Umbilical cord (tissue), 2 donors: ENCODE measurements around the gene MAP3K20. TPM values are rescaled to one million over a fixed set of nuclear protein-coding genes. Genes with fewer than 3 reads are reported as not detected.
"Not testable (repeated sequence)": the region's sequence is repeated elsewhere in the genome, so short reads cannot be mapped to it uniquely, and the experiment has no call there.

Experiments used
- DNase-seq: peaks from one replicate; pipeline ENCODE4 v3.0.0-alpha.2; 2015; ENCODE audit warnings: low spot score
- total RNA-seq: library from RNA; depleted of rRNA; stranded (reverse); fragments of >200 nt; gene quantifications from one replicate; pipeline ENCODE4 v1.2.3, GENCODE V29; 2014; ENCODE audit warnings: low replicate concordance; ENCODE audit not compliant: insufficient read depth

MAP3K20 gene
- total RNA-seq, 1 donor from 2014 or later: 72.0 TPM

DNA sequence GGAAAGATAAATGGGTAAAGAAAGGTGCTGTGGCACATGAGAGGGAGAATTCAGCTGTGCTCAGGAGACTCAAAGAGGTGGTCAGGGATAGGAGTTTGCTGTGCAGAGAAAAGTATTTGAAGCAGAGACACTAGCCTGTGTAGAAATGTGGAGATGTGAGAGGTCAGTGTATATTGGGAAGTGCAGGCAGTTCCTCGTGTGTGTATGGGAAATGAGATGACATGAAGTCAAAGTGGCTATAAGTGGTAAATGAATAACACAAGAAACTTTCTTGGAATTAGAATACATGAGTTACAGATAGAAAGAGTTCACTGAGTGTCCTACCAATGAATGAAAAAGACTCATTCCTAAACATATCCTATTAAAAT, 11.6 kb downstream of the MAP3K20 start:
- DNase-seq: no peak

DNA sequence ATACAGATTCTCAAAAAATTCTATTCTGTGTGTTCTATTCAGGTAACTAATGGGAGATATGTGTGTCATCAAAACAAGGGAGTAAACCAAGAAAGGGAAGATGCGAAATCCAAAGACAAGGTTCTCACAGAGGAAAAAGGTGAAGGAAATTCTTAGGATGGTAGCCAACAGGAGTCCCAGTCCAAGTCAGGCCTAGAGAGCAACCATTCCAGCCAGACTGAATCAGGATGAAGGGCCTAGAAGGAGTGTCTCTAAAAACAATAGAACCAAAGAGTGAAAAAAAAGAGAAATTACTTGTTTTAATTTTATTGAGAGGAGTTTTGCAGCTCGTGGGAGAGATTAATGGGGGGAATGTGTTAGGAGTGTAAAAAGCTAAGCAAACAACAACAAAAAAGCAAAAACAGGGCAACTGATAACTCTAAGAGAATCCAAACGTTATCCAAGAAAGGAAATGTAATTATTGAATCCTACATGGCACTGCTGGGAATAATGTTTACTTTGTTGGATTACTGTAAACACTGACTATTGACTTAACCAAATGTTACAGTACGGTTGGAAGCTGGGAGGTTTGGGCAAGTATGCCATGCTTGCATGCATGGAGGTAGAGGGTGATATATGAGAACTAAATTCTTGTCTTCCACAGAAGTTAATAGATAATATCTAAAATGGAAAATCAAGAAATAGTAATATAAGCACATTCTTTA, 12.3 kb downstream of the MAP3K20 start:
- DNase-seq: no peak

DNA sequence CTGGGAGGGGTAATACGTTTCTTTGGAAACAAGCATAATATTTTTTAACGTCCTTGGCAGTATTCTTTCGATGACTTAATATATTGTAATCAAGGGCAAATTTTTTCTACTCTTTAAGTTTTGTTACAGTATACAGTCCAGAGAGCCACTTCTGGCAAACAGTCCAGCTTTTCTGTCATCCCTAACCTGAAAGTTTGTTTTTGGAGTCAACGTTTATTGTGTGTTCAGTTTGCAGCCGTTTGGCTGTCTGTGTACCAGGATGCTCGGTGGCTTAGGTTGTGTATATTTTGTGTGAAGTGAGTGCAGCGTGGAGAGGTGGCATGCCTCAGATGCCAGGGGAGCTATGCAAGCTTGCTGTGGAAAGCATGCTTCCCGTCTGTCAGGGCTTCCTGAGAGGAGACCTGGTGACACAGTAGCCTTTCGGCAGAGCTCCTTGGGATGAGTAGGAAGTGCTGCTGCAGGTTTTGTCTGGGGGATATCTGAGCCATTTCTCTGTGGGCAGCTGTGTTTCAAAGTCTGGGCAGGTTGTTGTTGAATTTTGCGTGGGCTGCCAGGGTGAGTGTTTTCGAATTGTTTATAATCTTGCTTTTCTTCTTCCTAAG, 14.7 kb downstream of the MAP3K20 start:
- no peak for DNase-seq

DNA sequence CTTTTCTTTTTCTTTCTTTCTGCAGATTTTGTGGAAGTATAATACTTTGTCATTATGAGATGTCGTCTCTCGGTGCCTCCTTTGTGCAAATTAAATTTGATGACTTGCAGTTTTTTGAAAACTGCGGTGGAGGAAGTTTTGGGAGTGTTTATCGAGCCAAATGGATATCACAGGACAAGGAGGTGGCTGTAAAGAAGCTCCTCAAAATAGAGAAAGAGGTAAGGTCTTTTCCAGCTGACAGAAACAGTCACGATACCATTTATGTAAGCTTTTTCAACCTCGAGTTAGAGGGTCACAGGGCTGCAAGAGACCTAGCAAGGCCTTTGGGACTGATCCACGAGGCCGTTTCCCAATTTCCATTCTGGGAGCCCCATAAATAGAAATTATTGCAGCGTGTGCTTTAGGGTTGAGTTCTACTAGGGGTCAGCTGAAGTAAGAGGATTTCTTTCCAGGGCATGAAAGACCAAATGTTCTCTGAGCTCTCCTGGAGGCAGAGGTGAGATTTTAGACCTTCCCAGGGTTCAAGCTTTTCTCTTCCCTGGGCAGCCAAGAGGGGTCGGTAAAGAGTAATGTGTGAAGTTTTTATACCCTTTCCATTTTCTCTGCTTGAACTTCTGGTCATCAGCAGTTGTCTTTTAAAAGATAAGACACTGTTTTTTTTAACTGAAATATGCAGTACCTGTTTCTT, 15.5 kb downstream of the MAP3K20 start:
- DNase-seq: no peak

DNA sequence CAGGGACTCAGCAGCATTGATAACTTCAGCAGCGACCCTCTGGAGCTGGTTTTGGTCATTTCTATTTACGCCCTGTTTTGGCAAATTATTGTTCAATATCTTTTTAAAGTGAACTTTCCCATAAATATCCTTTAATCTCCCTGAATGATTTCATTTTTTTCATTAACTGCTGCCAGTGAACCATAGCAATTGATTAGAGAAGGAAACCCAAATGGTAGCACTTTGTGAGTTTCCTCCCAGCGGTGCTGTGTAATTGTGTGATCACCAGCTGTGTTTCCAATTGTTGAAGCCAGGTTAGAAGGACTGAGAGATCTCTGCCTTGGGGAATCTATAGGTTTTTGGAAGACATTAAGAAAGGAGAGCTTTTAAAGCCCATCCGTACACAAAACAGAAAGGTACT, 16.3 kb downstream of the MAP3K20 start:
- no peak for DNase-seq

DNA sequence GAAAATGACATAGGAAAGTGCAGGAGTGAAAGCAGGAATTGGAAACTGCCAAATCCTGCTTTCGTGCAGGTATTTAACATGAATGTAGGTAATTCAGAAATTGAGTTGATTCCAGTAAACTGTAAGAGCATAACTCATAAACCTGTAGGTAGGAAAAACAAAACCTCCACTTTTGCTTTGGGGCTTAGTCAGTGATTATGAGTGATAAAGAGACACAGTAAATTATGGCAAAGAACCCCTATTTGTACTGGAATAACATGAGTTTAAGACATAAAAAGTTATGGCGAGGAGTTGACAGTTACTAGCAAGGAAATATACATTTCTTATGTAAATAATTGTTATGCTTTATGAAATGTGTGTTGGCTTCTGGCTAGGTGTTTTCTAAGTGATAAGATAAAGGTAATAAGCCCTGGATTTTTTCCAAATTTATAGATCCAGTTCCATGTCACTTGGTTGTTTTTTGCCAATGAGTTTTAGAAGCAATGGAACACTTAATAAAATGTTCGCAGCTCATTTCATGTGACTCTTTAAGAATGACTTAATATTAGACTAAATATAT, 17.3 kb downstream of the MAP3K20 start:
- no peak for DNase-seq

DNA sequence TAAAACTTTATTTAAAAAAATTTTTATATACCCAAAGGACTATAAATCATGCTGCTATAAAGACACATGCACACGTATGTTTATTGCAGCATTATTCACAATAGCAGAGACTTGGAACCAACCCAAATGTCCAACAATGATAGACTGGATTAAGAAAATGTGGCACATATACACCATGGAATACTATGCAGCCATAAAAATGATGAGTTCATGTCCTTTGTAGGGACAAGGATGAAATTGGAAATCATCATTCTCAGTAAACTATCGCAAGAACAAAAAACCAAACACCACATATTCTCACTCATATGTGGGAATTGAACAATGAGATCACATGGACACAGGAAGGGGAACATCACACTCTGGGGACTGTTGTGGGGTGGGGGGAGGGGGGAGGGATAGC, 18.0 kb downstream of the MAP3K20 start:
- not testable (repeated sequence) for DNase-seq

DNA sequence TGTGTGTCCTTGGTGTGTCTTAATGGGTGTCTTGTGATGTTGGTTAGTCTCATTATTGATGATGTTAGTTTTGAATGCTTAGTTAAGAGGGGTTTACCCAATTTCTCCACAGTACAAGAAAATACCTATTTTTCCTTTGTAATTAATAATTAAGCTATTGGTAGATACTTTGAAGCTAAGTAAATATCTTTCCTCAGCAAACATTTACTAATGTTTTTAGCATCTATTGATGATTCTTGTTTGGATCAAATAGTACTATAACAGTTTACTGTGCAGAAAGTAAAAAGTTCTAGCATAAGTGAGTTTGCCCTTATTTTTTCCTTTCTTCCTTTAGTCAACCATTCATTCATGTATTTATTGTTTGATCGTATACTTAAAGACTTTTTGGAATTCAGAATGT, 19.1 kb downstream of the MAP3K20 start:
- no peak for DNase-seq

DNA sequence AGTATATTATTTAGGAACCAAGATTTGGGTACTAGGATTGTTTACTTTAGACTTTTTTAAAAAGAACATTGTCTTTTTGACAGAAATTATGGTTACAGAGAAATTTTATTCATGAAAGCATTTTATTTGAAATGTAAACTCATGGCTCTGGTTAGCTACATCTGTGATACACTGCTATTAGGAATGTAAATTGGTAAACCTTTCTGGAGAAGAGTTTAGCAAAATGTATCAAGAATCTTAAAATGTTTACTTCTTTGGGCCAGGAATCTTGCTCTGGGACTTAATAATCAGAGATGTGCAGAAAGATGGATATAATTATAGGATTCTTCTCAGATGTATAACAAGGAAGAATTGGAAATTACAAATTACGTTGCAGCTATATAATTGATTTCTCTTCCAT, 19.7 kb downstream of the MAP3K20 start:
- DNase-seq: no peak

DNA sequence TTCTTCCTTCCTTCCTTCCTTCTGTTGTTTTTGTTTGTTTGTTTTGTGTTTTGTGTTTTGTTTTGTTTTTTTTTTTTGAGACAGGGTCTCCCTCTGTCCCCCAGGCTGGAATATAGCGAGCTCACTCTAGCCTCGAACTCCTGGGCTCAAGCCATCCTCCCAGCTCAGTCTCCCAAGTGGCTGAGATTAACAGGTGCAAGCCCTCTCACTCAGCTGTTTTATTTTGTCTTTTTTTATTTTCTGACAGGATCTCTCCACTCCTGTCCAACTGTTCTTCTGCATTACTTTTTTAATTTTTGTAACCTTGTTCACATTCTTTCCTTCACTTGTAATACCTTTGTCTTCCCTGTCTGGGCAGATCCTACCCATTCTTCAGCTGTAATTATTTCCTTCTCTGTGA, 23.6 kb downstream of the MAP3K20 start:
- no peak for DNase-seq

DNA sequence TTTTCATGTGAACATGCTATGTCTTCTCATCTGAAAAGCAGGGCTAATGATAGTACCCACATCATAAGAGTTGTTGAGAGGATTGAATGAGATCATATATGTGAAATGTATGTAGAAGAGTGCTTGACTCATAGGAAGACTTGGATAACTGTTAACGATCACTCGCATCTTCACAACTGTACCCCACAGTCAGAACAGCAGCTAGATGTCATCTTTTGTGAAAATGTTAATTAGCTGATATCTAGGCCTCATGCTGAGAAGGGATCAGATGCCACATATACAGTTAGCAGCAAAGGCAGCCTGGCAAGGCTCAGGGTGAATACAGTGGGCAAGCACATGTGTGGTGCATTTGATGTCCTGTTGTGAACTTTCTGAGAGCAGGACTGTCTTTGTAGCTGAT, 24.2 kb downstream of the MAP3K20 start:
- no peak for DNase-seq

DNA sequence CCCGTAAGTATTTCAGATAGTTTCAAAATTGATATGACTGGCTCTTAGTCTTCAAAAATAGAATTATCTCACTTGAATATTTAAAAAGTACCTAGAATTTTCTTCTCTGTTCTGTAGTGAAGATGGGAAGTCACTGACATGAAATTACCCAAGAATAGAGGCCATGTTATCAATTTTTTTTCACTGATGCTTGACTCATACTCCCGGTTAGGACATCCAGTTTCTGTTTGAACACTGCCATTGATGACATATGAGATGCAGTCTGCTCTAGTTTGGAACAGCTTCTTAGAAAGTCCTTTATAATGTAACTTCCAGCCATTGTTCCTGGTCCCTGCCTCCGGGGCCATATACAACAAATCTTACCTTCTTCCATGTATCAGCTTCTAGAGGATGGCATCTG, 26.0 kb downstream of the MAP3K20 start:
- no peak for DNase-seq

DNA sequence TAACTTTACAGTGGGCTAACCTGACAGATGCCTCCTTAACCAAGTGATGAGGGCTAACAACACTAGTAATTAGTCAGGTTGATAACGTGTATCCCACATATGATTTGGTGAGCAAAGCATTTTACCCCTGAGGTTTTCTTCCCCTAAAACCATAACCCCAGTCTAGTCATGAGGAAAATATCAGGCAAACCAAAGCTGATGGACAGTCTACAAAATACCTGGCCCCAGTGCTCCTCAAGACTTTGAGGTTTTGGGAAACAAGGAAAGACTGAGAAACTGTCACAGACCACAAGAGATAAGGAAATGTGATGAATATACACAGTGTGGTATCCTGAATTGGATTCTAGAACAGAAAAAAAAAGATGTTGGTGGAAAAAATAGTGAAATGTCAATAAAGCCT, 28.5 kb downstream of the MAP3K20 start:
- no peak for DNase-seq

DNA sequence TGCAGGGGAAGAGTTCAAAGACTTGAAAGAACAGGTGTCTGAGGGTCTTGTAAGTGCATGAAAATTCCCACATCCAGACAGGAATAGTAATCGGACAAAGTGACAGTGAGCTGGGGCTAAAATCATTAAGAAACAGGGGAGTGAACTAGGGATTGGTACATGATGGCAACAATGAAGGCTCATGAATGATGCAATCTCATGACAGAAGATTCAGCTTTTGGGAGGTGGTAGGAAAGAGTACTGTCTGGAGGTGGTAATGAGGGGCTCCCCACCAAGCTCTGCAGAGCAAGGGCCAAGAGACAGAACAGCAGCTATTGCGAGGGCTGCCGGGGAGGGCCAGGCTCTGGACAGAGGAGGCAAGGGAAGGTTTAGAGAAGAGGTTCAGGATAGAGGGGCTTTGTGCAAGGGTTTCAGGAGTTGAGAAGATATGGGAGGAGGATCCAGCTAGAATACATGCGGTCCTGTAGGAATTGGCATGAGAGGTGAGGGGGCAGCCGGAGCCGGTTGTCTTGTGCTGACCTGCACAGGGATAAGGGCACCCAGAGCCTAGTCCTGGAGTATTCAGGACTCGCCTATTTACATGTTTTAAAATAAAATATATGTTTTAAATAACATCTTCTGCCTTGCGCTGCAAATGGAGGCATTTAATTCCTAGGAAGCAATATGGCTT, 31.4 kb downstream of the MAP3K20 start:
- DNase-seq: no peak

DNA sequence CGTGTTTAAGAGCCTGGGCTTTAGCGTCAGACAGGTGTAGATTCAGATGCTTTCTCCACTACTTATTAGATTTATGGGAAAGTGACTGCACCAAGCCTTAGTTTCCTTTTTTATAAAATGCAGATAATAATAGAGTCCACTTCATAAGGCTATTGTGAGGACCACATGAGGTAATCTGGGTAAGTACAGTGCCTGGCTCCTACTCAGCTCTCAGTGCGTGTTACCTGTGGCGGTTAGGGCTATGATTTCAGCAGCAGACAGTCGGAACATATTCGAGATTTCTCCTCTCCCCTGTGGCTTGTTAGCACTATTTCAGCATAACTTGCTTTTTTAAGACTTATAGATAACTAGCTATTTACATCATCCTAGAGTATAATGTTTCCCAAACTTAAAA, 32.0 kb downstream of the MAP3K20 start:
- no peak for DNase-seq

DNA sequence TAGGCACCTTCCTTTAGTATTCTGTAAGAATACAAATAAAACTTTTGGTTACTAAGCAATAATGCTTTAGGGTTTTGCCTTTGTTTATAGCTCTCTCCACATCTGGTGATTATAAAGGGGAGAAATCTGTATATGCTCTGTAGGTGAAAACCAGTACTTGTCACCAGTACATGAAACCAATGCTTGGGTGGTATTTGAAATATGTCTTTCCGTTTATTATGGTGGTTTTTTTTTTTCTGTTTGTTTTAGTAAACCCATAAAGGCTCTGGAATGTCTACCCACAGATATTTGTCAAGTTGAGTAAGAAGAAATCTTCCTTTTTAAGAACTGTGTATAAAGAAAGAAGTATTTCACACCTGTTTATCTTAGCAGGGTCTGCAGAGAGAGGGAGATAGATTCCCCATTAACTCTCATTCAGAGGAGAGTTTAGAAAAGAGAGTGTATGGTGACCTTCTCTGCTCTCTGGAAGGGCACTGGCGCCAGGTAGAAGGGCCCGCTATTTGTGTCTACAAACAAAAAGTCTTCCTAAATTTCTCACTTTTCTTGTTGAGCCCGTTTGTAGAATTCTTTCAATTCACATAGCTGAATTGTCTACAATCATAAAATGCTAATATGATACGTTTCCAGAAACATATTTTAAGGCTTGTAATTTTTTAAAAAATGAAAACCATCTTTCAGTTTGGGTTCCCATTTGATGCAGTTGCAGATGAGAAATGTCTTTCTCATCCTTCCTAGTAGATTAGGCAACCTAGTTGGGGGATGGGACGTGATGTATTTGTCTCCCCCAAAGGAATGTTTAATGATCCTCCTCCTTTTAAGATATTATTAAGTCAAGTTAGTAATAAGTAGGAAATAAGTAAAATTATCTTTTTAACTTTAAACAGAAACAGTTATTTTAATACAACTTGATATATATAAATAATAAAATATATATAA, 33.9 kb downstream of the MAP3K20 start:
- DNase-seq: no peak

DNA sequence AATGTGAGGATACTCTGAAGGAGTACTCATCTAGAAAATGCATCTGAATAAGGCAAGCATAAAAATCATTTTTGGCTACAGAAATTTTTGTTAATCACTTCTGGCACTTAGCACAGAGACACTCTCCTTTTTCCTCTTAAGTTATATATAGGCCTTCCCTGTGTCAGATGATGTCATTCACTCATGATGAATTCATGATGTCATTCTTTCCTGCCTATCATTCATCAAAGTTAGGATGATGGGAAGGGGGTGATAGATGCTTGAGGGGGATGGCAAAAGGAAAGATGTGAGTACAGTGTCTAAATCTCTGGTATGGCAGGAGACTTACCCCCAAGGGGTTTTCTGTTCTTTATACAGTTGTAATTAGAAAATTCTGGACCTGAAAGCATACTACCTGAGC, 42.0 kb downstream of the MAP3K20 start:
- no peak for DNase-seq

DNA sequence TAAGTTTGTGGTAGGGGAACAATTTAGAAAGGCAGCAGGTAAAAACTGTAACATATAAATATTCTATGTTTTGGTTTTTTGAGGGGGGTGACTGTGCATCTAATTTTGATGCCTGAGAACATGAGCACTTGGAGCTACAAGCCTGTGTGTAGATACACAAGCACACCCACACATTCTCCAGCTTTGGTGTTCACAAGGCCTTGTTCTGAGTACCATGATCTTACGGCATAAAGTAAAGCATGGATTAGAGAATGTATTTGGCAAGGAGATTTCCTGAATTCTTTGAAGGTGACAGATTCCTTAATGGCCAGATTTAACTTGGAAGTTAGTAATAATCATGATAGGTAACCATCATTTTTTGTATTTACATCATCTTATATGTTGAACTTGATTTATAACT, 42.7 kb downstream of the MAP3K20 start:
- DNase-seq: no peak

DNA sequence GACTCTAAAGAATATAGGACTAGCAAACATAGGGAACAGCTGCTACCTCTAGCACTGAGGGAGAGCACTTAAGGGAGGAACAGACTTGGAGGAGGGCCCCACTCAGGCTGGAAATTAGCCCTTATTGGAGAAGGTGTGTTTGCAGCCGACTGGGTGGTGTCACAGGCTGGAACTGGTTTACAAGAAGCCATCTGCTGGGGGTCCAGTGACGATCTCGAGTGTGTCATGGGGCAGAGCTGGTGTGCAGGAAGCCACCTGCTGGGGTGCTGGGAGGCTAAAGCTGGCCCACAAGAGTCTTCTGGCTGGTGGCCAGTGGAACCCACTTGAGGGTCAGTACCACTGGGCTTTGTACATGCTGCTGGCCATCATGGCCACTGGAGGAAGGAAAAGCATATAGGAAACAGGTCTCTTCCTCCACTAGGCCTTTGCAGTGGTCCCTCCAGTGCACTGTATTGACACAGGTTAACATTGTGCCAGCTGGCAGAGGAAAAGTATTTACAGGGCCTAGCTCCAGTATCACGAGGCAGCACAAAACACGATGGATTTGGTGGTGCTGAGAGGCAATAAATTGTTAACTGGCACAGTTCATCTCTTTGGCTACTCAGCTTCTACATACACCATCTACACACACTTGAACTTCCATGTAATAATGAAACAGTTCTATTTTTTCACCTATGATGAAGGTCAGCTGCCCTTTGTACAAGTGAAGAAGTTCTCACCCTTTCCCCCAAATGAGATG, 43.6 kb downstream of the MAP3K20 start:
- DNase-seq: no peak

DNA sequence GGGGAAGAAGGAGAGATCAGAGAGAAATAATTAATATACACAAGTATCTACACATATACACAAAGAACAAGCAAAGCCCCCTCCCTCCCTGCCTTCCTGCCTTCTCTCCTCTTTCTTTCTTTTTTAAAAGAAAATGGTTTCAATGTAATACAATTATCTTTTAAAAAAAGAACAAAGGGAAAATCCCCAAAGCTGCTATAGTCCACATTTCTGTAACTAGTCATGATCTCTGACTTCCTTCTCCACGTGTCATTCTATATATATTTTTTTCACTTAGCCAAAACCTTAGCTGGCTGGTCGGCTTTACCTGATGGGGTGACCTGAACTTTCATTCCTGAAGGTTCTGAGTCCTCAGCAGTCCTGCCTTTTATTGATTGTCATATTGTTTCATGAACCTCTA, 44.3 kb downstream of the MAP3K20 start:
- DNase-seq: no peak

DNA sequence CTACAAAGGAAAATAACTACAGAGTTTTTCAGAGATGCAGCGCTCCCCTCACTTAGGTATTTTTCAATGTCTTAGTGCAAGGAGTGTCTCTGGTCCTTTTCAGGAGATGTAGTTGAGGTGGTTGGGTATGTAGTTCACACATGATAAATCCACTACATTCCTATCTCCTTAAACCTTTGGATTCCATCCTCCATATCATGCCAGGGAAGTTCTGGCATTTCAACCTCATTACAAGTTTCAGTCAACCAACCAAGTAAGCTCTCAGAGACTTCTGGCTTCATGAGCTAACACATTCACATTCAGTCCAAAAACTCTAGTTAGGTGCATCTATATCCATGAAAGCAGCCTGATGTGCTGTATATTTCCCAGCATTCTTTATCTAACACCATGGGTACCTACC, 47.3 kb downstream of the MAP3K20 start:
- DNase-seq: no peak
